ENCODE measurements around the gene WBP2. TPM values are rescaled to one million over a fixed set of nuclear protein-coding genes. Genes with fewer than 3 reads are reported as not detected.

WBP2 gene
- total RNA-seq, 2 experiments from 2014 or later, result 68.7 to 74.1 TPM

GRCh38 chr17:75896415-75897159 is 41.5 kb upstream of the WBP2 start, which contains the start of gene TRIM65:
Gene TRIM65 (minus strand): TSS chr17:75896951. CDS start chr17:75896937, 14 bp downstream.
- ATAC-seq, result peak; percentile 85
- Mint-ChIP-seq H3K4me3 (peak within 1 kb of the TSS; percentile 84), H3K27ac (peak within 1 kb of the TSS; percentile 72), H3K36me3 (ENCODE audit: low read depth) (peaks cover 16% of the 10 kb centered on the region), H3K27me3 (no peaks in the 10 kb centered on the region), H3K4me1 (peaks cover 19% of the 10 kb centered on the region), H3K9me3 (ENCODE audit: low read depth) (no peaks in the 10 kb centered on the region)
- intact Hi-C loops (cut with DNase I, micrococcal nuclease), result loop anchor here (1.0 to 2.0 kb wide), 10 partner anchors 8 to 488 kb away; partner anchors contain the start of genes ACOX1 (in 1 of the 2), FBF1 (in 1 of the 2), GALK1 (in 1 of the 2) and MRPL38 (in 1 of the 2)
- ChIA-PET POLR2A (interaction anchor here (0.6 kb wide), 1 partner anchor 32 kb away, joined by 3 read pairs; no protein-coding TSS in a partner anchor), CTCF (interaction anchor here (0.7 to 3.6 kb wide), 15 partner anchors 8 to 144 kb away, joined by 3 to 17 read pairs (median 5); partner anchors contain the start of genes MRPL38, TRIM47 and WBP2)
- DNase-seq, result peak; percentile 86

- peak overlapping the region; percentile 72 for H3K27ac Mint-ChIP-seq
- peaks cover 16% of the 10 kb centered on the region for H3K36me3 Mint-ChIP-seq (ENCODE audit: low read depth)
- peak overlapping the region; percentile 84 for H3K4me3 Mint-ChIP-seq
- intact Hi-C loops (cut with DNase I, micrococcal nuclease), result loop anchor here (1.0 to 2.0 kb wide), 9 partner anchors 9 to 489 kb away; partner anchors contain the start of genes ACOX1 (in 1 of the 2), FBF1 (in 1 of the 2), MRPL38 (in 1 of the 2) and SPHK1 (in 1 of the 2)
- ChIA-PET CTCF (interaction anchor here (0.6 to 3.6 kb wide), 16 partner anchors 9 to 600 kb away, joined by 3 to 17 read pairs (median 5); partner anchors contain the start of genes MRPL38, TRIM47 and WBP2), POLR2A (interaction anchor here (0.5 kb wide), 1 partner anchor 163 kb away, joined by 3 read pairs; no protein-coding TSS in a partner anchor)
- H3K4me1 Mint-ChIP-seq, result peaks cover 19% of the 10 kb centered on the region
- ATAC-seq, result no peak
- H3K27me3 Mint-ChIP-seq, result no peaks in the 10 kb centered on the region
- peak; percentile 34 for DNase-seq
- H3K9me3 Mint-ChIP-seq (ENCODE audit: low read depth), result no peaks in the 10 kb centered on the region
These were observed 40.4 kb upstream of the WBP2 start for GRCh38 chr17:75895370-75896155.

GRCh38 chr17:75894049-75894733 is 39.1 kb upstream of the WBP2 start:
- CTCF ChIA-PET, result interaction anchor here (0.6 to 2.0 kb wide), 5 partner anchors 9 to 376 kb away, joined by 3 to 8 read pairs (median 4); no protein-coding TSS in a partner anchor
- intact Hi-C loops (cut with DNase I, micrococcal nuclease), result no loop called here
- DNase-seq (no peak), ATAC-seq (no peak)
- no peaks in the 10 kb centered on the region for H3K9me3 Mint-ChIP-seq (ENCODE audit: low read depth)
- H3K36me3 Mint-ChIP-seq (ENCODE audit: low read depth), result peaks cover 14% of the 10 kb centered on the region
- peak overlapping the region; percentile 3 for H3K4me3 Mint-ChIP-seq
- H3K27ac Mint-ChIP-seq, result peak overlapping the region; percentile 45
- H3K4me1 Mint-ChIP-seq, result peaks cover 19% of the 10 kb centered on the region
- POLR2A ChIA-PET, result no interaction called here
- H3K27me3 Mint-ChIP-seq, result no peaks in the 10 kb centered on the region

GRCh38 chr17:75893305-75894048 is 38.3 kb upstream of the WBP2 start:
- ChIA-PET POLR2A (no interaction called here), CTCF (interaction anchor here (0.6 to 2.0 kb wide), 4 partner anchors 11 to 375 kb away, joined by 3 to 8 read pairs (median 6); partner anchors contain the start of gene MRPL38)
- peaks cover 9% of the 10 kb centered on the region for H3K36me3 Mint-ChIP-seq (ENCODE audit: low read depth)
- intact Hi-C loops (cut with DNase I, micrococcal nuclease), result no loop called here
- ATAC-seq, result no peak
- H3K9me3 Mint-ChIP-seq (ENCODE audit: low read depth), result no peaks in the 10 kb centered on the region
- H3K27me3 Mint-ChIP-seq, result no peaks in the 10 kb centered on the region
- H3K27ac Mint-ChIP-seq, result peak overlapping the region; percentile 45
- DNase-seq, result no peak
- peak overlapping the region; percentile 3 for H3K4me3 Mint-ChIP-seq
- peaks cover 19% of the 10 kb centered on the region for H3K4me1 Mint-ChIP-seq

- ChIA-PET CTCF (interaction anchor here (1.2 to 2.0 kb wide), 2 partner anchors 12 to 16 kb away, joined by 5 to 7 read pairs; partner anchors contain the start of gene MRPL38), POLR2A (interaction anchor here (0.6 kb wide), 1 partner anchor 226 kb away, joined by 3 read pairs; the partner anchor contains the start of genes RECQL5 and SAP30BP)
- peaks cover 19% of the 10 kb centered on the region for H3K4me1 Mint-ChIP-seq
- intact Hi-C loops (cut with DNase I, micrococcal nuclease), result no loop called here
- no peak overlapping the region for H3K27ac Mint-ChIP-seq
- H3K4me3 Mint-ChIP-seq, result no peak overlapping the region
- H3K36me3 Mint-ChIP-seq (ENCODE audit: low read depth), result peaks cover 9% of the 10 kb centered on the region
- ATAC-seq (no peak), DNase-seq (no peak)
- no peaks in the 10 kb centered on the region for H3K27me3 Mint-ChIP-seq
- no peaks in the 10 kb centered on the region for H3K9me3 Mint-ChIP-seq (ENCODE audit: low read depth)
These were observed 37.6 kb upstream of the WBP2 start for GRCh38 chr17:75892556-75893224.

- ATAC-seq (no peak), DNase-seq (no peak)
- CTCF ChIA-PET, result interaction anchor here (0.6 to 2.0 kb wide), 3 partner anchors 15 to 548 kb away, joined by 3 to 5 read pairs (median 3); no protein-coding TSS in a partner anchor
- Mint-ChIP-seq H3K4me3 (no peak overlapping the region), H3K27me3 (no peaks in the 10 kb centered on the region), H3K4me1 (peaks cover 15% of the 10 kb centered on the region), H3K9me3 (ENCODE audit: low read depth) (no peaks in the 10 kb centered on the region), H3K36me3 (ENCODE audit: low read depth) (peaks cover 9% of the 10 kb centered on the region), H3K27ac (no peak overlapping the region)
- intact Hi-C loops (cut with DNase I, micrococcal nuclease), result no loop called here
- POLR2A ChIA-PET, result interaction anchor here (0.6 kb wide), 1 partner anchor 225 kb away, joined by 3 read pairs; the partner anchor contains the start of genes RECQL5 and SAP30BP
These were observed 36.7 kb upstream of the WBP2 start for GRCh38 chr17:75891605-75892555.

- CTCF ChIA-PET, result interaction anchor here (1.3 to 2.0 kb wide), 2 partner anchors 14 to 29 kb away, joined by 3 to 5 read pairs; no protein-coding TSS in a partner anchor
- Mint-ChIP-seq H3K9me3 (ENCODE audit: low read depth) (no peaks in the 10 kb centered on the region), H3K4me1 (peaks cover 15% of the 10 kb centered on the region)
These were observed 36.0 kb upstream of the WBP2 start for GRCh38 chr17:75891022-75891604.

GRCh38 chr17:75889454-75889853 is 34.3 kb upstream of the WBP2 start:
- Mint-ChIP-seq H3K4me3 (no peak overlapping the region), H3K4me1 (peaks cover 7% of the 10 kb centered on the region), H3K36me3 (ENCODE audit: low read depth) (peaks cover 5% of the 10 kb centered on the region), H3K27ac (no peak overlapping the region), H3K9me3 (ENCODE audit: low read depth) (no peaks in the 10 kb centered on the region), H3K27me3 (no peaks in the 10 kb centered on the region)
- ChIA-PET CTCF (interaction anchor here (0.5 to 1.6 kb wide), 5 partner anchors 12 to 495 kb away, joined by 3 to 4 read pairs (median 3); partner anchors contain the start of gene SPHK1), POLR2A (no interaction called here)
- intact Hi-C loops (cut with DNase I, micrococcal nuclease), result loop anchor here in 1 of 2 experiments (2.0 kb wide), 1 partner anchor 23 kb away; no protein-coding TSS in a partner anchor
- ATAC-seq (peak; percentile 72), DNase-seq (no peak)

More at GRCh38 chr17:75891022-75891604, 36.0 kb upstream of the WBP2 start:
- ATAC-seq (no peak), DNase-seq (no peak)
- Mint-ChIP-seq H3K4me3 (no peak overlapping the region), H3K27me3 (no peaks in the 10 kb centered on the region), H3K27ac (no peak overlapping the region), H3K36me3 (ENCODE audit: low read depth) (peaks cover 9% of the 10 kb centered on the region)
- POLR2A ChIA-PET, result no interaction called here
- intact Hi-C loops (cut with DNase I, micrococcal nuclease), result no loop called here

Data from activated CD4-positive, alpha-beta T cell treated with anti-CD3 and anti-CD28 coated beads for 36 hours (primary cell).